Caco-2 (cell line): ENCODE measurements around the gene C1orf159. TPM values are rescaled to one million over a fixed set of nuclear protein-coding genes. Genes with fewer than 3 reads are reported as not detected.
A peak's percentile ranks its signal among the peaks of the same experiment; 100 is the strongest.

Experiments used
- BruUV-seq: library from RNA; stranded (reverse); fragments of 400-500 nt; replicated peaks from 2 replicates; lab custom pipeline; 2021; lab: Mats Ljungman, UMichigan
- CTCF ChIA-PET: fragments of 300-600 bp; sonication (Branson Sonifier 250); formaldehyde crosslinking; loops from one replicate; lab custom pipeline; 2022; ENCODE audit warnings: antibody characterized with exemption; lab: Charles Lee
- POLR2A ChIA-PET: fragments of 300-600 bp; sonication (Branson Sonifier 250); formaldehyde crosslinking; loops from one replicate; lab custom pipeline; 2022; ENCODE audit warnings: antibody characterized with exemption; lab: Charles Lee
- DNase-seq, 2 experiments: peaks; one replicate each; pipeline versions ENCODE4 v3.0.0 to v3.0.0-alpha.2; 2020 to 2022
- H3K27me3 ChIP-seq: replicated peaks from 2 replicates; pipeline ENCODE4 v1.6.0; 2011; ENCODE audit warnings: low read length; ENCODE audit not compliant: control insufficient read depth, insufficient read depth
- H3K36me3 ChIP-seq: 2 replicates; pipeline ENCODE4 v1.5.1; 2011; ENCODE audit warnings: low read length; ENCODE audit not compliant: control insufficient read depth, insufficient read depth
- H3K4me1 ChIP-seq: fragments of 250-450 bp; sonication (Bioruptor Pico); 2 replicates; pipeline ENCODE4 v1.5.1; 2020; ENCODE audit warnings: mild to moderate bottlenecking
- H3K4me3 ChIP-seq: 2 replicates; pipeline ENCODE4 v1.5.1; 2011; ENCODE audit warnings: low read depth, mild to moderate bottlenecking, control low read depth, low read length
- H3K9me3 ChIP-seq: fragments of 250-450 bp; sonication (Bioruptor Pico); 2 replicates; pipeline ENCODE4 v1.5.1; 2020; ENCODE audit warnings: mild to moderate bottlenecking, moderate library complexity
- H3K27ac Mint-ChIP-seq: one replicate; pipeline ENCODE4 v1.8.0; 2022; ENCODE audit warnings: mixed read lengths; ENCODE audit not compliant: unreplicated experiment
- H3K27me3 Mint-ChIP-seq: one replicate; pipeline ENCODE4 v1.8.0; 2022; ENCODE audit warnings: mixed read lengths; ENCODE audit not compliant: insufficient read depth, unreplicated experiment
- H3K36me3 Mint-ChIP-seq: one replicate; pipeline ENCODE4 v1.8.0; 2022; ENCODE audit warnings: mild to moderate bottlenecking, mixed read lengths; ENCODE audit not compliant: insufficient read depth, unreplicated experiment
- H3K4me1 Mint-ChIP-seq: one replicate; pipeline ENCODE4 v1.8.0; 2022; ENCODE audit warnings: low read depth, mixed read lengths; ENCODE audit not compliant: unreplicated experiment
- H3K4me3 Mint-ChIP-seq: one replicate; pipeline ENCODE4 v1.8.0; 2022; ENCODE audit warnings: mild to moderate bottlenecking, moderate library complexity, mixed read lengths; ENCODE audit not compliant: unreplicated experiment
- H3K9me3 Mint-ChIP-seq: one replicate; pipeline ENCODE4 v1.8.0; 2022; ENCODE audit warnings: mixed read lengths; ENCODE audit not compliant: unreplicated experiment
- intact Hi-C: fragments of 100-400 bp; cut with micrococcal nuclease; formaldehyde crosslinking; loops from one replicate; pipeline ENCODE4 v1.10.0; 2022; ENCODE audit not compliant: unreplicated experiment
- total RNA-seq: library from RNA; stranded (reverse); gene quantifications from 2 replicates; pipeline ENCODE4 v1.2.3, GENCODE V29; 2022
- TF ChIP-seq, protein P1 (sequence below), 2 experiments: fragments of 200-600 bp in 1 of 2; IDR thresholded peaks; 1 replicate in 1 of 2; 2 replicates in 1 of 2; pipeline versions ENCODE4 v1.5.1 to v1.8.0; 2011 to 2022; ENCODE audit warnings: antibody characterized with exemption in 1 of 2, control low read depth in 1 of 2, inconsistent platforms in 1 of 2, low read depth in 1 of 2, low read length in 1 of 2, mild to moderate bottlenecking in 1 of 2, moderate library complexity in 1 of 2; ENCODE audit not compliant: insufficient read depth in 1 of 2, severe bottlenecking in 1 of 2, unreplicated experiment in 1 of 2

The C1orf159 gene
- total RNA-seq, 1 experiment from 2014 or later, result 12.9 TPM

DNA sequence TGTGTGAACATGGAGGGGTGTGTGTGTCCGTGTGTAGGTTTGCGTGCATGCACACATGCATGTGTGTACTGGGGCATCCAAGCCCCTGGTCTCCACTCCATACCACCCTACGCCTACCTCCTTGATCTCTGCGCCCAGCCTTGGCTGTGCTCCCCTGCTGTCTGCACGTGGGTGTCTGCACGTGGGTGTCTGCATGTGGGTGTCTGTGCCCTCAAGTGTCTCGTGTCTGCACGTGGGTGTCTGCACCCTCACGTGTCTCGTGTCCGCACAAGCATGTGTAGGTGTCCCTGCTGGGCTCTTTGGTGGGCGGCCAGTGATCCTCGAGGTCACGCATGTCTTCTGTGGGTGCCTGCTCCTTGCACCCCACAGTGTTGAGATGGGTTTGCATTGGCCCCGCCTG lies 62.9 kb downstream of the C1orf159 start:
- Mint-ChIP-seq H3K4me3 (no peak overlapping the region), H3K27ac (peak overlapping the region; percentile 14), H3K4me1 (peaks cover under 1% of the 10 kb centered on the region), H3K27me3 (no peaks in the 10 kb centered on the region), H3K9me3 (no peaks in the 10 kb centered on the region), H3K36me3 (peaks cover 70% of the 10 kb centered on the region)
- H3K36me3 ChIP-seq, result no peaks in the 10 kb centered on the region
- H3K27me3 ChIP-seq, result no peaks in the 10 kb centered on the region
- ChIA-PET CTCF (no interaction called here), POLR2A (no interaction called here)
- intact Hi-C loops, result no loop called here
- DNase-seq, result no peak
- TF ChIP-seq, protein P1, sequence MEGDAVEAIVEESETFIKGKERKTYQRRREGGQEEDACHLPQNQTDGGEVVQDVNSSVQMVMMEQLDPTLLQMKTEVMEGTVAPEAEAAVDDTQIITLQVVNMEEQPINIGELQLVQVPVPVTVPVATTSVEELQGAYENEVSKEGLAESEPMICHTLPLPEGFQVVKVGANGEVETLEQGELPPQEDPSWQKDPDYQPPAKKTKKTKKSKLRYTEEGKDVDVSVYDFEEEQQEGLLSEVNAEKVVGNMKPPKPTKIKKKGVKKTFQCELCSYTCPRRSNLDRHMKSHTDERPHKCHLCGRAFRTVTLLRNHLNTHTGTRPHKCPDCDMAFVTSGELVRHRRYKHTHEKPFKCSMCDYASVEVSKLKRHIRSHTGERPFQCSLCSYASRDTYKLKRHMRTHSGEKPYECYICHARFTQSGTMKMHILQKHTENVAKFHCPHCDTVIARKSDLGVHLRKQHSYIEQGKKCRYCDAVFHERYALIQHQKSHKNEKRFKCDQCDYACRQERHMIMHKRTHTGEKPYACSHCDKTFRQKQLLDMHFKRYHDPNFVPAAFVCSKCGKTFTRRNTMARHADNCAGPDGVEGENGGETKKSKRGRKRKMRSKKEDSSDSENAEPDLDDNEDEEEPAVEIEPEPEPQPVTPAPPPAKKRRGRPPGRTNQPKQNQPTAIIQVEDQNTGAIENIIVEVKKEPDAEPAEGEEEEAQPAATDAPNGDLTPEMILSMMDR (IDR thresholded peaks at IDR 0.05; ENCODE audit: insufficient read depth in 1 of 2, low read depth in 1 of 2, low read length in 1 of 2, severe bottlenecking in 1 of 2, unreplicated experiment in 1 of 2), result no peak
- no peak overlapping the region for H3K4me3 ChIP-seq
- no peaks in the 10 kb centered on the region for H3K9me3 ChIP-seq
- H3K4me1 ChIP-seq, result peaks cover 3% of the 10 kb centered on the region
- no TSS peak for BruUV-seq

DNA sequence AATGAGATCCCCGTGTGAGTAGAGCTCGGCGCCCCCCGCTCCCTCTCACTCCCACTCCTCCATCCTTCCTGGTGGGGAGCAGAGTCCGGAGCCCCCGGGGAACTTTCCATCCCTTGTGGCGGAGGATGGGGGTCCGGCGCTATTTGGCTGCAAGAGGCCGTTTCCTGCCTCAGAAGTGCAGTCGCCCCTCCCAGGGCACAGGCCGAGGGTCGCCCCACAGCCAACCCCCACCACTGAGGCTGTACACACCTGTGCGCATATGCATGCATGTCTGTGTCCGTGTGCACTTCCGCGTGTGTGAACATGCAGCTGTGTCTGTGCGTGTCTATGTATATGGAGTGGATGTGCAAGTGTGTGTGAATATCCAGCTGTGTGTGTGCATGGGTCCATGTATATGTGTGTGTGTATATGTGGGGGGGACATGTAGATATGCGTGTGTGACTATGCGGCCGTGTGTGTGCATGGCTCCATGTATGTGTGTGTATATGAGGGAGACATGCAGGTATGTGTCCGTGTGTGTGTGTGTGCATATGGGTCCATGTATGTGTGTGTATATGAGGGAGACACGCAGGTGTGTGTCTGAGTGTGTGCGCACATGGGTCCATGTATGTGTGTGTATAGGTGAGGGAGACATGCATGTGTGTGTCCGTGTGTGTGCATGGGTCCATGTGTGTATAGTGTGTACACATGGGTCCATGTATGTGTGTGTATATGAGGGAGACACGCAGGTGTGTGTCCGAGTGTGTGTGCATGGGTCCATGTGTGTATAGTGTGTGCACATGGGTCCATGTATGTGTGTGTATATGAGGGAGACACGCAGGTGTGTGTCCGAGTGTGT lies 63.7 kb downstream of the C1orf159 start:
- peak overlapping the region; percentile 14 for H3K27ac Mint-ChIP-seq
- no peaks in the 10 kb centered on the region for H3K4me1 ChIP-seq
- H3K4me1 Mint-ChIP-seq, result no peaks in the 10 kb centered on the region
- no peaks in the 10 kb centered on the region for H3K9me3 ChIP-seq
- no peaks in the 10 kb centered on the region for H3K36me3 ChIP-seq
- no peak overlapping the region for H3K4me3 ChIP-seq
- no peak for DNase-seq
- intact Hi-C loops, result no loop called here
- ChIA-PET POLR2A (no interaction called here), CTCF (no interaction called here)
- no peaks in the 10 kb centered on the region for H3K27me3 Mint-ChIP-seq
- TF ChIP-seq, protein P1 (IDR thresholded peaks at IDR 0.05; ENCODE audit: insufficient read depth in 1 of 2, low read depth in 1 of 2, low read length in 1 of 2, severe bottlenecking in 1 of 2, unreplicated experiment in 1 of 2), result no peak
- no peaks in the 10 kb centered on the region for H3K9me3 Mint-ChIP-seq
- BruUV-seq, result no TSS peak
- H3K4me3 Mint-ChIP-seq, result no peak overlapping the region
- no peaks in the 10 kb centered on the region for H3K27me3 ChIP-seq
- H3K36me3 Mint-ChIP-seq, result peaks cover 68% of the 10 kb centered on the region

DNA sequence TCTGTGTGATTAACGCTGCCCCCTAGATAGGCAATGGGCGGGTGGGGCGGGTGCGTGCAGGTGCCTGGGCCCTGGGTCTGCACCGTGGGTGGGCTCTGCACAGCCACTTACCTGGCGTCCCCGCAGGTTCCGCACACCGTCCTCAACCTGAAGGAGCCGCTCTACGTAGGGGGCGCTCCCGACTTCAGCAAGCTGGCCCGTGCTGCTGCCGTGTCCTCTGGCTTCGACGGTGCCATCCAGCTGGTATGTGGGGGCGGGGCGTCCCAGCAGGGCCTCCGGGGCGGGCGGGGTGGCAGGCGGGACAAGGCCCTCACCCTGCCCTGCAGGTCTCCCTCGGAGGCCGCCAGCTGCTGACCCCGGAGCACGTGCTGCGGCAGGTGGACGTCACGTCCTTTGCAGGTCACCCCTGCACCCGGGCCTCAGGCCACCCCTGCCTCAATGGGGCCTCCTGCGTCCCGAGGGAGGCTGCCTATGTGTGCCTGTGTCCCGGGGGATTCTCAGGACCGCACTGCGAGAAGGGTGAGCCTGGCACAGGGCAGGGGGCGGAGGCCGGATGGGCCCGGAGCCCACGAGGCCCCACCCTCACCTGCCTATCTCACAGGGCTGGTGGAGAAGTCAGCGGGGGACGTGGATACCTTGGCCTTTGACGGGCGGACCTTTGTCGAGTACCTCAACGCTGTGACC lies 64.6 kb downstream of the C1orf159 start:
- Histone ChIP-seq H3K9me3 (no peaks in the 10 kb centered on the region), H3K4me1 (no peaks in the 10 kb centered on the region), H3K27me3 (no peaks in the 10 kb centered on the region), H3K4me3 (no peak overlapping the region), H3K36me3 (no peaks in the 10 kb centered on the region)
- Mint-ChIP-seq H3K4me1 (no peaks in the 10 kb centered on the region), H3K27ac (no peak overlapping the region), H3K27me3 (no peaks in the 10 kb centered on the region), H3K4me3 (no peak overlapping the region), H3K36me3 (peaks cover 68% of the 10 kb centered on the region), H3K9me3 (no peaks in the 10 kb centered on the region)
- no TSS peak for BruUV-seq
- POLR2A ChIA-PET, result no interaction called here
- CTCF ChIA-PET, result no interaction called here
- intact Hi-C loops, result no loop called here
- TF ChIP-seq, protein P1 (IDR thresholded peaks at IDR 0.05; ENCODE audit: insufficient read depth in 1 of 2, low read depth in 1 of 2, low read length in 1 of 2, severe bottlenecking in 1 of 2, unreplicated experiment in 1 of 2), result no peak
- no peak for DNase-seq
